GM18505 (cell line): ENCODE results near the gene IFFO2.

ENCODE experiments used
- ATAC-seq: cut with Tn5 transposase; IDR thresholded peaks from one replicate; pipeline ENCODE4 v1.9.1; 2021; ENCODE audit not compliant: unreplicated experiment
- POLR2A ChIP-seq: IDR thresholded peaks from 4 replicates; pipeline ENCODE4 v1.6.1; 2011; ENCODE audit warnings: borderline replicate concordance; ENCODE audit not compliant: insufficient read depth, insufficient read length; ENCODE audit errors: extremely low read depth

The IFFO2 gene

DNA sequence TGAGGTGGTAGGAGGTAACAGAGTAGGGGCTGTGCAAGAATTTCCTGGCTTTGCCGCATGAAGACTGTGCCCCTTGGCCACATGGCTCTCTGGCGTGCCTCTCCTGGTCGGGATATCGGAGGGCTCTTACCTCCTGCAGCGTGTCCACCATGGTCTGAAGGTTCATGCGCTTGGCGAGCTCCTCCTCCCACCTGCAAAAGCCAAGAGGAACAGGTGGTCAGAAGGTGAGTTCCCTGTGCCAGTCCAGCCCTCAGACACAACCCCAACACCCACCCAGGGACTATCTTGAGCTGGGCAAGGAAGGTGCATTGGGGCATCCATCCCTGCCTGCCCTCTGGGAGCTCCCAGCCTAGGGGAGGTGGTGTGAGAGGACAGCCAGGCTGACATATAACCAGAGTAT is 35.5 kb downstream of the IFFO2 start:
- TF ChIP-seq POLR2A = no peak
- ATAC-seq = no peak

DNA sequence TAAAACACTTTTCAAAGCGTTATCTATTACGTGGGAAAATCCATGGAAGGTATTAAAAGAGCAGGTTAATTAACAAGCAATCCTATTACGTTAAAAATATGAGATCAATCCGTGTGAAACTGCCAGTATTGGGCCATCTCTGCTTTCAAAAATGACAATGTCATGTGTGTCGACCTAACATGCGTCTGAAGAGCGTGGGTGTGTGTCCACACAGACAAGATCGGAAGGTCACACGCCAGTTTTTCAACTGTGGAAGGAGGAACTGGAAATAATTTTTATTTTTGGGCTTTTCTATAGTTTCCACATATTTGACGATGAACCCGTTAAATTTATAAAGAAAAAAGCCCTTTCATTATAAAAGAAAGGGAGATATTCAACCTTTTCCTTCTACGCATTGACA is 36.5 kb downstream of the IFFO2 start:
- no peak for TF ChIP-seq POLR2A
- ATAC-seq = no peak

DNA sequence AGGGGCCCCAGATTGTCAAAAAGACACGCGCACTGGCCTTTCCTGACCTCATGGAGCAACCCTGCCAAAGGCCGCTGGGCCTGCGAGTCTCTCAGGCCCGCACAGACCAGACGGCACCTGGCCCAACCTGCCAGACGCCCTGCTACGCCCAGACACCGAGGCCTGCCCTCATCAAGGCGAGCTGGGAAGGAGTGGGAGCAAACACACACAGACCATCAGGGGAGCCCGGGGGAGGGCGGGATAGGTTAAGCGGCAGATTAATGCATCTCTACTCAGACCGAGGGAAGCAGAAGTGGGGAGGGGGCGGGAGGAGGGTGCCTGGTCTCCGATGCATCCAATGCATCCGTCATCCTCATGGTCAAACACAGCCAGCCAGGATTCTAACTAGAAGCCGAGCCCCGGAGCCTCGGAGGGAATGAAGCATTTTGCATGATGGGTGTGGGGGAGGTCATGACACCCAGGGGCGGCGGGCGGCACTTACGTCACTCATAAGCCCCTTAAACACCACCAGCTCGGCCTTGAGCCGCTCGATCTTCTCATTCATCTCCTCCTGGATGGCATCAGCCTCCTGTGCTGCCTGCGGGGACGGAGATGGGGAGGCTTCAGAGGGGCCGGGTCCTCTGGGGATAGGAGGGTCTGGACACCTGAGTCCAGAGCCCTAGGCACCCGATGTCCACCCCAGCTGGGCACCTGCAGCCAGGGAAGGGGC is 37.1 kb downstream of the IFFO2 start:
- TF ChIP-seq POLR2A = no peak
- ATAC-seq = no peak

DNA sequence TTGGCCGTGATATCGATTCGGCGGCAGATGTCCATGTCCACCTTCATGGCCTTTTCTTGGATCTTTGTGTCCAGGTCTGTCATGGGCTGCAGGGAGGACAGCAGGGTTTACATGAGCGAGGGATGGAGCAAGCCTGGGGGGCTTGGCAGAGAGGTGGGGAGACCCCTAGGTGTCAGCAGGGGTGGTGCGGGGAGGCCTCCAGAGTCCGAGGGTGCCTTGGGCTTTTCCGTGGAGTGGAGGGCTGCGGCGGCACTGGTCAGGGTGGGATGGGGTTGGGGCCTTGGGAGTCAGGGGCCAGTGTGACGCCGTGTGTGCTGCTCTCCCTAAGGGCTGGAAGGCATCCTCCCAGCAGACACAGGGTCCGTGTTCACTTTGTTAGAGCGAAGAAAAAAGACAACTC is 38.1 kb downstream of the IFFO2 start:
- ATAC-seq = no peak
- no peak for TF ChIP-seq POLR2A

DNA sequence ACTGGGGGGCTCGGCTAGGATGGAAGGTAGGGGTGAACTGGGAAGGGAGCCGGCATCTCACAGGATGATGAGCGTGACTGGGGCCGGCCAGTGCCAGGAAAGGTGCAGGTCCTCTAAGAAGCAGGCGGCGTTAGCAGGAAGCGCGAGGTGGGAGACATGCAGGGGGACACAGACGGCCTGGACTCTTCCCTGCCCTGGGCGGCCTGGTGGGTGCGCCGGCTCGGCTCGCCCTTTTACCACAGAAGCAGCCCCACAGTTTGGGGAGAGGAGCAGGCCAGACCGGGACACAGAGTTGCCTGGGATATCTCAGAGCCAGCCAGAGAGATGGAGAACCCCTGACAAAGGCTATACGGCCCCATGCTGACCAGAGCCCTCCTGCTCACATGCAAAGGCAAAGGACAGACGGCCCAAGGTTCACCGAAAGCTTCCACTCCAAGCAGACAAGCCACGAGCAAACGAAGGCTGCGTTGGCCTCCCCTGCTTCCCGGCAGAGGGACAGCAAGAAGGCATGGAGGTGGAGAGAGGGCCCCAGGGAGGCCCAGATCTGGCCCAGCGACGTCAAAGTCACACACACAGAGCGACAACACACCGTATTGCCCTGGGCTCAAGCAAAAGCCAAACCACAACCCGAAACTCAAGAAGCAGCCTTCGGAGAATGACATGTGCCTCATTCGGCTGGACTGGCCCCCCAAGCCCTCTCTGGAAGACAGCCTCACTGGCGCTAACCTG is 39.2 kb downstream of the IFFO2 start:
- TF ChIP-seq POLR2A = no peak
- no peak for ATAC-seq

DNA sequence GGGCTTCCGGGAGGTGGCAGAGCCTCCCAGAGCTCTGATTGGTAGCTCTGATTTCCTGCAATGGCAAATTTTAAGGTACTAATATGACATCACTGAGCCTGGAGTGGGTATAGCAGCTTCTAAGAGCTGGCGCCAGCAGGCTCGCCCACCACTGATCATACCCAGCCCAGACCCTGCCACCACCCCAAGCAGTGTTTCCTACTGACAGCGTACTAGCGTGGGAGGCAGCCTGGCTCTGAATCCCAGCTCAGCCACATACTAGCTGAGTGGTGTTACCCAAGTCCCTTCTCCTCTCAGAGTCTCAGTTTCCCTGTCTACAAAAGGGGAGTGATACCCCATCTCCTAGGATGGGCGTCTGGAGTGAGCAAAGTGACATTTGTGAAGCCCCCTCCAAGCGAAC is 41.1 kb downstream of the IFFO2 start:
- ATAC-seq = no peak
- TF ChIP-seq POLR2A = no peak

DNA sequence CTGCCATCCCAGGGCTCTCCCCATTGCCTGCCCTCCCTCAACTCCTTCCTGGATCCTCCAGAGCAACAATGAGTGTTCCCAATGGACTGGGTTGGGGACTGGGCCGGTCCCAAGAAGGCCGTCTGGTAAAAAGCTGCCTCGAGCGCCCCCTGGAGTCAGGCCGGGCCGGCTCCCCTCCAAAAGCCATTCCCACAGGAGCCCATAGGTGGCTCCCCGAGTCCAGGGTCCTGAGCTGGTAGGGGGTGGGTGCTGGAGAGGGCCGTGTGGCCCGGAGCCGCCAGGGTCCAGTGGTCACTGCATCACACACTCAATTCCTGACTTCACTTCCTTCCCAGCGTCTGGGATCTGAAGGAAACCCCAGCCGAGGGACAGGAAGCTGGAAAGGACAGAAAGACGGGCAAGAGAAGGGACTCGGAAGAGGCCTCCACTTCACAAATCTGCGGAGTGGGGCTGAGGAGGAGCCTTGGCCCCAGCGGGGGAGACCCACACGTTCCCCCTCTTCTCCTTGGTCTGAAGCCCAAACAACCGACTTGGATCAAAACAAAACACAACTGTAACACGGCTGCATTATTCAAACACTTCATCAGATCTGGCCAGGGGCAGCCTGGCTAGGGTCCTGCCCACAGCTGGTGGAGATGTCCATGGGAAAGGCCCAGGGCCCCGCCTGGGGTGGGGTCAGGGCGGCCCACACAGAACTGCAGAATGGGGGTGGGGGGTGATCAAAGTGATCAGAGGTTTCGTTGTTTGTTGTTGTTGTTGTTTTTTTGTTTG is 43.2 kb downstream of the IFFO2 start:
- no peak for ATAC-seq
- TF ChIP-seq POLR2A = no peak

DNA sequence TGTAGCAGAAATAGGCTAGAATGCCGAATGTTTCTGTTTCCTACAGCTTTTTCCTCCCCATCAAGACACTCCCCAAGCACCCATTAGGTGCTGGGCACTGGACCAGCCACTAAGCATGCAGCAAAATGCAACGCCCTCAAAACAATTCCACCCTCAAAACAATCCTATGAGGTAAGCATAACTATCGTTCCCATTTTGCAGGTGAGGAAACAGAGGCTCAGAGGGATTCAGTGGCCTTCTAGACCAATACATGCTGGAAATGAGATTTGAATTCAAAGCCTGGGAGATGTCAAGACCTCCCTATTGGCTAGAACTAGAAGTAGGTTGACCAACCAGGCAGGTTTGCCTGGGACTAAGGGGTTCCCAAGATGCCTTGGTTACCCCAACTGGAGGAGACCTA is 43.9 kb downstream of the IFFO2 start:
- no peak for TF ChIP-seq POLR2A
- no peak for ATAC-seq

DNA sequence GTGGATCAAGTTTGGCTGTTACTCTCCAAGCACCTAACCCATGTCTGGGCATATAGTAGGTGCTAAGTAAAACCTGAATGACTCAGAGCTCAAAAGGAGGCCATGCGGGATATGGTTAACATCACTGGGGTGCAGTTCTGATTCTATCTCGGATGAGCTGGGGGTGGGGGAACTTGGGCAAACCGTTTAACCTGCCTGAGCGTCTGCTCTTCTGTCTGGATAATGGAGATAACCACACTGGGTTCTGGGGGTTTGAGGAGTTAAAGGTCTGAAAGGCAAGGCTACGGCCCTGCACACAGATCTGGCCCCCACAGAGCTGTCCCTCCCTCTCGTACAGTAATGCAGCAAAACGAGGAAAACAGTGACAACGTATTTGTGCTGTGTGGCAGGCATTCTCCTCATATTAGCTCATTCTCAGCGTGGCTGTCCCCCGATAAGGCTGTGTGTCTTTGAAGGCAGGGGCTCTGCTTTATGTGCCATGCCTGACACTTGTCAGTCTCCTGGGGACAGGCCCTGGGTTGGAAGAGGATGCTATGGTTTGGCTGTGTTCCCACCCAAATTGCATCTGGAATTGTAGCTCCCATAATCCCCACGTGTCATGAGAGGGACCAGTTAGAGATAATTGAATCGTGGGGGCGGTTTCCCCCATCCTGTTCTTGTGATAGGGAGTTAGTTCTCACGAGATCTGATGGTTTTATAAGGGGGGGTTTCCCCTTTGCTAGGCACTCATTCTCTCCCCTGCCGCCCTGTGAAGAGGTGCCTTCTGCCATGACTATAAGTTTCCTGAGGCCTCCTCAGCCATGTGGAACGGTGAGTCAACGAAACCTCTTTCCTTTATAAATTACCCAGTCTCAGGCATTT is 47.3 kb downstream of the IFFO2 start:
- no peak for ATAC-seq
- no peak for TF ChIP-seq POLR2A

DNA sequence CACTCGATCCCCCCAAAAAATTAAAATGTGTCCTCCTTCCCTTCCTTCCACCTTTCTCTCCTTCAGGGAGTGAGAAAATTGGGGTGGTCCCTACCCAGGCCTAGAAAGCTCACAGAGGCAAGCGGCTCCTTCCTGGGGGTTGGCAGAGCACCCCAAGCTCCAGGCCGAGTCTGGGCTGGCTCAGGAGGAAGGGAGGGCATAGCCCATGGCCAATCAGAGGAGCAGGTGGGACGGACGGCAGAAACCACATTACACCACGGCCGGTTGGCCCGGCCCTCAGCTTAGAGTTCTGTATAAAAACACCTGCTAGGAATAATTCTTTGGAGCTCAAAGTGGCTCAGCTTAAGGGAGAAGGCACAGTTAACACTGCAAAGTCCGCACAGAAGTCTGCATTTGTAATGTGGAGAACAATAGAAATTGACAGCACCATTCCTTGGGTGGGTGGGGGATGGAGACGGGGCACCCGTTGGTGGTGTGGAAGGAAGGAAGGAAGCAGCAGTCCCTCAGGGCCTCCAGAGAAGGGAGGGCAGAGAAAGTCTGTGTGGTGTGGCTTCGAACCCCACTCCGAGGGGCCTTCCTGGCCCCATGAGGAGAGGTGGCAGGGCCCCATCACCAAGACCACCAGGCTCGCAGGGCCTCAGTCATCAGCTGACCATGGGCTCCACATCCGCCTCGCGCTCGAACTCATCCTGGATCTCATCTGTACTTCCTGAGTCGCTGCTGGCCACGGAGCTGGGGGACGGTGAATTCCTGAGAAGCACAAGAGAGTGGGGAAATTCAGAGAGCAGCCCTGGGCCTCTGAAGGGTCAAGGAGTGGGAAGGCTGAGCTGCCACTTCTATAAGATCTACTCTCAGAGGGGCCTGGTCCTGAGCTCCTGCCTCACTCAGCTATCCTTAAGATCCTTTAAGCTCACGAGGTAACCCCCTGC is 48.3 kb downstream of the IFFO2 start:
- no peak for TF ChIP-seq POLR2A
- ATAC-seq = no peak

DNA sequence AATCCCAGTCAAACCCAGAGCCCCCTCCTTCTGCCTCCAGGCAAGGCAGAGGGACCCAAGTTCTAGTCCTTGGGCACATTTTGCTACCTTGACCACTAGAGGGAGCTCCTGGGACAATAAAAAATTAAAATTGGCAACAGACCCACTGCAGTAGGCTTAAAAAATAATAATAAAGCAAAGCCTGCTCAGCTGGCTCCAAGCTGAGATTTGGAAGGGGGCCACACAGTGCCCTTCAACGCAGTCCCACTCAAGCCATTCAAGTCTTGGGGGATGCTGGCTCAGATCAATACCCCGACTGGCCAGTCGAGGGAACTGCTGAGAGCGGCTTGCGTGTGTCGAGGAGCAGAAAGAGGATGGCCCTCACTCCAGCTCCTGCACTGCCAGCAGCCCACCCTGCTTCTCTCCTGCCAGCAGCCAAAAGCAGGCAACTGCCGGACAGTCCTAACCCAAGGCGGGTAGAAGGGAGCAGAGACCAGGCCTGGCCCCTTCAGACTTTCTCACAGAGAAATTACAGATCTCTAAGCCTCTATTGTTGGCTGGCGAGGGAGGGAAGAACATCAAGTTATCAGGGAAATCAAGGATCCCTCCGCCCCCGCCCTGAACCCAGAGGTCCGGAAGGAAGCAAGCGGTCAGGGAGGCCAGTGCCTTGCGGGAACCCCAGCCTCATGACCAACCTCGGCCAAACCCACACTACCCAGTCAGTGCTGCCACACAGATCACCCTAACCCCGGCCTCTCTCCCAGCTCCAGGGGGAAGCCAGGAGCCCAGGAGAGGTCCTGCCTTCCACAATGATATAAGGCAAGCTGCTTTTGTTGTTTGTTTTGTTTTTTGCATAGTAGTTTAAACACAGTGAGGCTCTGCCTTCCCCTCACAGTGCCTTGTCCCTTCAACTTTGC is 49.2 kb downstream of the IFFO2 start:
- TF ChIP-seq POLR2A = no peak
- ATAC-seq = no peak
